Breast epithelium (tissue), 4 donors: ENCODE data around the gene STMND1. TPM values are rescaled to one million over a fixed set of nuclear protein-coding genes. Genes with fewer than 3 reads are reported as not detected.

Experiments used
- DNase-seq, 2 donors: peaks; one replicate each; pipeline ENCODE4 v3.0.0-alpha.2; 2019; ENCODE audit warnings: low spot score in 2 of 2
- H3K27ac ChIP-seq, 2 donors: fragments of 200-600 bp; sonication (generic) in 1 of 2; one replicate each; pipeline ENCODE4 v1.5.1; 2016 to 2019; ENCODE audit warnings: mild to moderate bottlenecking in 1 of 2
- H3K27me3 ChIP-seq, 2 donors: fragments of 200-600 bp; sonication (generic) in 1 of 2; one replicate each; pipeline versions ENCODE4 v1.5.1 to v1.6.0; 2017 to 2019; ENCODE audit warnings: control low read depth in 1 of 2, mild to moderate bottlenecking in 1 of 2
- H3K36me3 ChIP-seq: fragments of 200-600 bp; one replicate; pipeline ENCODE4 v1.5.1; 2019
- H3K4me1 ChIP-seq, 2 donors: fragments of 200-600 bp; sonication (generic); one replicate each; pipeline ENCODE4 v1.5.1; 2016 to 2019; ENCODE audit warnings: control low read depth in 1 of 2
- H3K4me3 ChIP-seq, 3 donors: fragments of 200-600 bp; sonication (generic); 1 replicate in 2 of 3; 2 replicates in 1 of 3; pipeline ENCODE4 v1.5.1; 2016 to 2019; ENCODE audit warnings: mild to moderate bottlenecking in 3 of 3, moderate library complexity in 2 of 3
- H3K9me3 ChIP-seq, 2 donors: fragments of 200-600 bp; sonication (generic) in 1 of 2; one replicate each; pipeline ENCODE4 v1.5.1; 2016 to 2019; ENCODE audit warnings: control low read depth in 1 of 2
- CTCF ChIP-seq, 3 donors: fragments of 450-650 bp; IDR thresholded peaks; one replicate each; pipeline ENCODE4 v1.5.1; 2016 to 2017; ENCODE audit warnings: antibody characterized with exemption in 3 of 3, mild to moderate bottlenecking in 3 of 3, moderate library complexity in 3 of 3
- POLR2A ChIP-seq: fragments of 450-650 bp; IDR thresholded peaks from one replicate; pipeline ENCODE4 v1.6.1; 2016; ENCODE audit warnings: antibody characterized with exemption, mild to moderate bottlenecking, moderate library complexity
- POLR2AphosphoS5 ChIP-seq, 3 donors: sonication (generic); formaldehyde crosslinking; IDR thresholded peaks; one replicate each; pipeline ENCODE4 v1.6.1; 2017; ENCODE audit warnings: antibody characterized with exemption in 3 of 3
- intact Hi-C: fragments of 100-400 bp; cut with DNase I; formaldehyde crosslinking; loops from one replicate; pipeline ENCODE4 v1.15.1; 2023; ENCODE audit warnings: low total_unique reads
- total RNA-seq, 3 donors: library from RNA; depleted of rRNA; stranded (reverse); fragments of >200 nt; gene quantifications; one replicate each; pipeline ENCODE4 v1.1.0, GENCODE V29; 2016

Gene STMND1
- total RNA-seq, 3 donors from 2014 or later = 0.98 to 2.5 TPM; not detected in 1

DNA sequence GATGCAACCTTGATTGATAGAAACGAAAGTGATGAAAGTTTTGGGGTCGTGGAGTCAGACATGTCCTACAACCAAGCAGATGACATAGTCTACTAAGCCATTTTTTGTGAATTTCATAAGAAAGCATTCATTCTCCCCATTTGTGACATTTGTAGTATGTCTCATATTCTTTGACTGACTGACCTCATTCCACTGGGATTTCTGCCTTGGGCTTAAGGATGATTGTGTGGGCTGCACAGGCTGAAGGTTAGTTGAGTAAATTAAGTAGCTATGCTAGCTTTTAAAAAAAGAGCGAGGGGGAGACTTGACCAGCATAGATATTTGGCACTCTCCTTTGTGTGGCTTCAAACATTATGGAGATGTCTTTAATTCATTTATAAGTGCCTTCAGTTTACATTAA lies 28.9 kb downstream of the STMND1 start:
- DNase-seq = no peak
- Histone ChIP-seq H3K9me3 (peaks cover 5% of the 10 kb centered on the region in 2 donors), H3K27me3 (no peaks in the 10 kb centered on the region), H3K4me1 (no peaks in the 10 kb centered on the region), H3K27ac (no peak overlapping the region), H3K36me3 (no peaks in the 10 kb centered on the region), H3K4me3 (no peak overlapping the region)
- TF ChIP-seq POLR2A = no peak
- TF ChIP-seq POLR2AphosphoS5 (IDR thresholded peaks at IDR 0.05) = no peak
- no peak for TF ChIP-seq CTCF (IDR thresholded peaks at IDR 0.05)
- intact Hi-C loops = no loop called here

- no peaks in the 10 kb centered on the region for H3K4me1 ChIP-seq
- no peaks in the 10 kb centered on the region for H3K36me3 ChIP-seq
- H3K4me3 ChIP-seq = no peak overlapping the region
- H3K27me3 ChIP-seq = no peaks in the 10 kb centered on the region
- no peak for DNase-seq
- intact Hi-C loops = no loop called here
- H3K27ac ChIP-seq = no peak overlapping the region
- H3K9me3 ChIP-seq = peaks cover 5 to 11% of the 10 kb centered on the region in 2 donors
- TF ChIP-seq CTCF (IDR thresholded peaks at IDR 0.05) = no peak
- TF ChIP-seq POLR2A = no peak
- TF ChIP-seq POLR2AphosphoS5 (IDR thresholded peaks at IDR 0.05) = no peak
These were observed 31.1 kb downstream of the STMND1 start for GRCh38 chr6:17132967-17133366.

- DNase-seq = no peak
- intact Hi-C loops = no loop called here
- H3K27ac ChIP-seq = no peak overlapping the region
- peaks cover 2 to 18% of the 10 kb centered on the region in 2 donors for H3K9me3 ChIP-seq
- H3K36me3 ChIP-seq = no peaks in the 10 kb centered on the region
- H3K27me3 ChIP-seq = no peaks in the 10 kb centered on the region
- H3K4me1 ChIP-seq = no peaks in the 10 kb centered on the region
- H3K4me3 ChIP-seq = no peak overlapping the region
- TF ChIP-seq CTCF (IDR thresholded peaks at IDR 0.05) = no peak
- no peak for TF ChIP-seq POLR2A
- TF ChIP-seq POLR2AphosphoS5 (IDR thresholded peaks at IDR 0.05) = no peak
These were observed 36.2 kb downstream of the STMND1 start for GRCh38 chr6:17138033-17138432.

DNA sequence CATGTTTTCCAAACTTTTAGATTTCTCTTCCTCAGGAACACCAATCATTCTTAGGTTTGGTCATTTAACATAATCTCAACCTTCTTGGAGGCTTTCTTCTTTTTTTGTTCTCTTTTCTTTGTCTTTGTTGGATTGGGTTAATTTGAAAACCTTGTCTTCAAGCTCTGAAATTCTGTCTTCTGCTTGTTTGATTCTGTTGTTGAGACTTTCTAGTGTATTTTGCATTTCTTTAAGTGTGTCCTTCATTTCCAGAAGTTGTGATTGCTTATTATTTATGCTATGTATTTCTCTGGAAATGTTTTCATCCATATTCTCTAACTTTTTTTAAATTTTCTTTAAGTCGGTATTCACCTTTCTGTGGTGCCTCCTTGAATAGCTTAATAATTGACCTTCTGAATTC lies 42.2 kb downstream of the STMND1 start:
- H3K36me3 ChIP-seq = no peaks in the 10 kb centered on the region
- H3K4me3 ChIP-seq = no peak overlapping the region
- no peak for TF ChIP-seq POLR2A
- no peak for TF ChIP-seq CTCF (IDR thresholded peaks at IDR 0.05)
- no peak for TF ChIP-seq POLR2AphosphoS5 (IDR thresholded peaks at IDR 0.05)
- H3K27me3 ChIP-seq = no peaks in the 10 kb centered on the region
- no peak overlapping the region for H3K27ac ChIP-seq
- H3K4me1 ChIP-seq = no peaks in the 10 kb centered on the region
- peaks cover 0 to 20% of the 10 kb centered on the region in 2 donors for H3K9me3 ChIP-seq
- no peak for DNase-seq
- intact Hi-C loops = no loop called here

GRCh38 chr6:17149571-17149970 lies 47.7 kb downstream of the STMND1 start:
- no peaks in the 10 kb centered on the region for H3K27me3 ChIP-seq
- no peaks in the 10 kb centered on the region for H3K4me1 ChIP-seq
- no peak overlapping the region for H3K27ac ChIP-seq
- no peak for DNase-seq
- no peak for TF ChIP-seq POLR2AphosphoS5 (IDR thresholded peaks at IDR 0.05)
- no peak for TF ChIP-seq CTCF (IDR thresholded peaks at IDR 0.05)
- no peak for TF ChIP-seq POLR2A
- H3K36me3 ChIP-seq = no peaks in the 10 kb centered on the region
- intact Hi-C loops = no loop called here
- peaks cover 0 to 4% of the 10 kb centered on the region in 2 donors for H3K9me3 ChIP-seq
- no peak overlapping the region for H3K4me3 ChIP-seq
